Measurements from ENCODE around the gene COX14.
"Not testable (repeated sequence)": the region's sequence is repeated elsewhere in the genome, so short reads cannot be mapped to it uniquely, and the experiment has no call there.

Gene COX14

DNA sequence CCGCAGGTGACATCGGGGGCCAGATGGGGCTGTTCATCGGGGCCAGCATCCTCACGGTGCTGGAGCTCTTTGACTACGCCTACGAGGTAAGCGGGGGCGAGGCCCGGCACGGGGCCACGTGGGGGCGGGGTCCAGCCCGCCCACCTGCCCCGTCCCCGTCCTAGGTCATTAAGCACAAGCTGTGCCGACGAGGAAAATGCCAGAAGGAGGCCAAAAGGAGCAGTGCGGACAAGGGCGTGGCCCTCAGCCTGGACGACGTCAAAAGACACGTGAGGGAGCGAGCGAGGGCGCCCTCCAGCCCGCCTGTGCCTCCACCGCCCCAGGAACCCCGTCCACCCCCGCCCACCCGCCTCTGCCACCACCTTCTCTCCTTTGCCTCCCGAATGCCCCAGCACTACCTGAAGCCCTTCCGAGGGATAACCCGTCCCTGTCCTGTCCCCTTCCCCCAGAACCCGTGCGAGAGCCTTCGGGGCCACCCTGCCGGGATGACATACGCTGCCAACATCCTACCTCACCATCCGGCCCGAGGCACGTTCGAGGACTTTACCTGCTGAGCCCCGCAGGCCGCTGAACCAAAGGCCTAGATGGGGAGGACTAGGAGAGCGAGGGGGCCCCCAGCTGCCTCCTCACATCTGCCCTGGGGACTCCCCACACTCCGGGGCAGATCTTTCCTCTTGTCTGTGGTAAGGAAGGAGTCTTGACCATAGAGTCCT lies 30.8 kb upstream of the COX14 start:
- ChIA-PET POLR2A (interaction anchor here (0.6 kb wide), 1 partner anchor 36 kb away, joined by 3 read pairs; no protein-coding TSS in a partner anchor), CTCF (interaction anchor here (0.9 to 12.4 kb wide), 4 partner anchors 10 to 114 kb away, joined by 3 to 244 read pairs (median 7); partner anchors contain the start of gene COX14)
- H3K4me3 ChIP-seq (ENCODE audit: low read depth, low read length): no peak overlapping the region
- DNase-seq (ENCODE audit: low read depth, low spot score): no peak
- TF ChIP-seq, protein P1, sequence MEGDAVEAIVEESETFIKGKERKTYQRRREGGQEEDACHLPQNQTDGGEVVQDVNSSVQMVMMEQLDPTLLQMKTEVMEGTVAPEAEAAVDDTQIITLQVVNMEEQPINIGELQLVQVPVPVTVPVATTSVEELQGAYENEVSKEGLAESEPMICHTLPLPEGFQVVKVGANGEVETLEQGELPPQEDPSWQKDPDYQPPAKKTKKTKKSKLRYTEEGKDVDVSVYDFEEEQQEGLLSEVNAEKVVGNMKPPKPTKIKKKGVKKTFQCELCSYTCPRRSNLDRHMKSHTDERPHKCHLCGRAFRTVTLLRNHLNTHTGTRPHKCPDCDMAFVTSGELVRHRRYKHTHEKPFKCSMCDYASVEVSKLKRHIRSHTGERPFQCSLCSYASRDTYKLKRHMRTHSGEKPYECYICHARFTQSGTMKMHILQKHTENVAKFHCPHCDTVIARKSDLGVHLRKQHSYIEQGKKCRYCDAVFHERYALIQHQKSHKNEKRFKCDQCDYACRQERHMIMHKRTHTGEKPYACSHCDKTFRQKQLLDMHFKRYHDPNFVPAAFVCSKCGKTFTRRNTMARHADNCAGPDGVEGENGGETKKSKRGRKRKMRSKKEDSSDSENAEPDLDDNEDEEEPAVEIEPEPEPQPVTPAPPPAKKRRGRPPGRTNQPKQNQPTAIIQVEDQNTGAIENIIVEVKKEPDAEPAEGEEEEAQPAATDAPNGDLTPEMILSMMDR (IDR thresholded peaks at IDR 0.05; ENCODE audit: insufficient read depth, low read length, missing control alignments): no peak

DNA sequence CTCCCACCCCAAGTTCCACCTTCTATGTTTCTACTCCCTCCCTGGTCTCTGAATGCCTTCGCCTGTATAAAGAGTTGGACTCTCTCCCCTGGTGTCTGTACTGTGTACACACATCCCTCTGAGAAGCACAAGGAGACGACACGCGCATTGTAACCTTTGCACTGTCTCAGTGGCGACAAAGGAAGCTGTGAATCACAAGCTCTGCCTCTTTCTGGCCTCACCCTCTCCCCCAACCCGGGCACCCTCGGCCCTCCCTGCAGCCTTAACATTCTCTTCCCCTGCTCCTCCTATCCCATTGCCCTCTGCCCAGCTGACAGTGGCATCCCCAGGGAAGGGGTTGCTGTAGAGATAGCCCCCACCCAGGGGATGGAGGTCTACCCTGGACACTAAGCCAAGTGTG lies 29.4 kb upstream of the COX14 start:
- ChIA-PET CTCF (interaction anchor here (0.8 to 12.4 kb wide), 7 partner anchors 12 to 305 kb away, joined by 3 to 244 read pairs (median 5); partner anchors contain the start of gene COX14), POLR2A (no interaction called here)
- DNase-seq (ENCODE audit: low read depth, low spot score): no peak
- no peak overlapping the region for H3K4me3 ChIP-seq (ENCODE audit: low read depth, low read length)
- TF ChIP-seq, protein P1 (IDR thresholded peaks at IDR 0.05; ENCODE audit: insufficient read depth, low read length, missing control alignments): no peak

DNA sequence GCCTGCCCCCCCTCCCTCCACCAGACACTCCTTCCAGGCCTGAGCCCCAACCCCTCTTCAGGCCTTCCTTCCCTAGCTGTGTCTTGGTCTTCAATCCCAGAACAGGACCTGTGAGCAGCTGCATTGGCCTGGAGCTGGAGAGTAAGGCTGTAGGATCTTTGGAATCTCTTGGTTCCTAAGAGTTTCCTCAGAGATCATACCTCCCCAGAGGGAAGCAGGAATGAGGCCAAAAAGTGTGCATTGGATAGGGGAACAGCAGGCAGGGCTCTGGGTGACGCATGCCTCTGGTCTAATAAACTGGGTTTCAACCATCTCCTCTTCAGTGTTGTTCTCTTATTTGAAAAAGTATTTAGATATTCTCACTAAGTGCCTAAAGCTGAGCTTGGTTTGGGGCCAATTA lies 28.7 kb upstream of the COX14 start:
- H3K4me3 ChIP-seq (ENCODE audit: low read depth, low read length): no peak overlapping the region
- ChIA-PET CTCF (interaction anchor here (0.7 to 12.4 kb wide), 9 partner anchors 12 to 306 kb away, joined by 3 to 244 read pairs (median 5); partner anchors contain the start of genes AQP6, COX14 and GPD1), POLR2A (no interaction called here)
- no peak for DNase-seq (ENCODE audit: low read depth, low spot score)
- TF ChIP-seq, protein P1 (IDR thresholded peaks at IDR 0.05; ENCODE audit: insufficient read depth, low read length, missing control alignments): no peak

DNA sequence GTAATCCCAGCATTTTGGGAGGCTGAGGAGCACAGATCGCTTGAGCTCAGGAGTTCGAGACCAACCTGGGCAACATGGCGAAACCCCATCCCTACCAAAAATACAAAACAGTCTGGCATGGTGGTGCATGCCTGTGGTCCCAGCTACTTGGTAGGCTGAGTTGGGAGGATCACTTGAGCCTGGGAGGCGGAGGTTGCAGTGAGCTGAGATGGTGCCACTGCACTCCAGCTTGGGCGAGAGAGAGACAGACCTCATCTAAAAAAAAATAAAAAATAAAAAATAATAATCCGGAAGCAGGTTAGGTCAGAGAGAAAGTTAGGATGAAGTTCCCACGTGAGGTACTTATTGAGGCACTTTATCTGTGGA lies 27.6 kb upstream of the COX14 start:
- ChIA-PET CTCF (interaction anchor here (0.8 to 12.4 kb wide), 19 partner anchors 12 to 615 kb away, joined by 3 to 244 read pairs (median 6); partner anchors contain the start of genes AQP6, COX14 and GPD1), POLR2A (interaction anchor here (0.6 to 1.5 kb wide), 8 partner anchors 15 to 205 kb away, joined by 3 to 9 read pairs (median 4); partner anchors contain the start of genes CERS5 and COX14)
- DNase-seq (ENCODE audit: low read depth, low spot score): not testable (repeated sequence)
- H3K4me3 ChIP-seq (ENCODE audit: low read depth, low read length): peak overlapping the region; percentile 84

DNA sequence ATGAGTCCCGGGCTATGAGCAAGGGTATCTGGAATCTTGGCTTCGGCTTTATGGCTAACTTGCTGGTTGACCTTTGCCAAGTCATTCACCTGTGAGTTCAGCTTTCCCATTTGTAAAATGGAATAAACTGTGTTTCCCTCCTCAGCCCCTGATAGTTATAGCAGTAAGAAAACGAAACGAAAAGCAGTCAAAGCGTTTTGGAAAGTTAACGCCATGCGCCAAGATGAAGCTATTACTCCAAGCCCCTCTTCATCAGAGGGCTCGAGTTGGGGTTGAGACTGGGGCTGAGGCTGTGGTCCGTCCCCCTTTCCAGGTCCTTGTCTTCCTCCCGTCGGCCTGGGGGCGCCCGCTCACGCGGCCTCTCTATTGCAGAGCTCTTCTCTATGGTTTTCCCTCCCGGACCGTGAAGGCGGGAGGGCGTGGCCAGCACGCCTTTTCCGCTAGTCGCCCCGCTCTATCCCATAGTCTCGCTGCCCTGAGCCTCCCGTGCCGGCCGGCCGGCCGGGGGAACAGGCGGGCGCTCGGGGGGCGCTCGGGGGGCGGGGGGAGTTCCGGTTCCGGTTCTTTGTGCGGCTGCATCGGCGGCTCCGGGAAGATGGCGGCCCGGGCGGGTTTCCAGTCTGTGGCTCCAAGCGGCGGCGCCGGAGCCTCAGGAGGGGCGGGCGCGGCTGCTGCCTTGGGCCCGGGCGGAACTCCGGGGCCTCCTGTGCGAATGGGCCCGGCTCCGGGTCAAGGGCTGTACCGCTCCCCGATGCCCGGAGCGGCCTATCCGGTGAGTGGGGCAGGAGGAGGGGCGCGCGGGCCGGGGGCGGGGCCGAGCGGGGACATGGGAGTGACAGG lies 27.0 kb upstream of the COX14 start, which contains the start of gene SMARCD1:
SMARCD1 (plus strand) TSS at position 568 of the 840 bp plus-strand sequence; CDS start at position 596, 28 bp downstream.
- peak within 1 kb of the TSS; percentile 84 for H3K4me3 ChIP-seq (ENCODE audit: low read depth, low read length)
- CTCF ChIA-PET: interaction anchor here (0.8 to 12.4 kb wide), 20 partner anchors 11 to 614 kb away, joined by 3 to 244 read pairs (median 6); partner anchors contain the start of genes AQP6, COX14 and GPD1
- POLR2A ChIA-PET: interaction anchor here (0.6 to 1.5 kb wide), 9 partner anchors 14 to 218 kb away, joined by 3 to 9 read pairs (median 3); partner anchors contain the start of genes CERS5 and COX14
- no peak for DNase-seq (ENCODE audit: low read depth, low spot score)
- TF ChIP-seq, protein P1 (IDR thresholded peaks at IDR 0.05; ENCODE audit: insufficient read depth, low read length, missing control alignments): peak; percentile 72

DNA sequence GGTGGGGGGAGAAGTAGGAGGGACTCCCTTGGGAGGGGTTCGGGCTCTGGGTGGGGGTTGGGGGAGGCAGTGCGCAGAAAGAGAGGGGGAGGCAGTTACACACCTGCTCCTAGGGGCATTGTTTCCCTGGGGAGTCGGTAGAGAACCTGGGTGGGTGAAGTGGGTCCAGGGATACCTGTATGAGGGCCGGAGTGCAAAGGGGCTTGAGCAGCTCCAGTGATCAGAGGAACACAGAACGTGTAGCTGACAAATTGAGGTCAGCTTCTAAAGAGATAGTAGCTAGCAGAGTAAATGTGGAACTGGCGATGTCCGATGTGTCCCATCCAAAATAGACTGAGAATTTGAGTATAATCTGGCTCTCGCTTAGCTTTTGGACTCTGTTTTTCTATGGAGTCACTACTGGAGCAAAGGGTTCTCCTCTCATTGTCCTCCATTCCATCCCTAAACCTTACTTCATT lies 26.4 kb upstream of the COX14 start:
- POLR2A ChIA-PET: interaction anchor here (0.8 to 1.5 kb wide), 6 partner anchors 25 to 217 kb away, joined by 3 to 9 read pairs (median 4); partner anchors contain the start of genes CERS5 and COX14
- DNase-seq (ENCODE audit: low read depth, low spot score): no peak
- CTCF ChIA-PET: interaction anchor here (1.0 to 12.4 kb wide), 17 partner anchors 10 to 230 kb away, joined by 3 to 244 read pairs (median 7); partner anchors contain the start of genes AQP6, COX14 and GPD1

More for the DNA sequence above, 26.4 kb upstream of the COX14 start:
- TF ChIP-seq, protein P1 (IDR thresholded peaks at IDR 0.05; ENCODE audit: insufficient read depth, low read length, missing control alignments): no peak
- H3K4me3 ChIP-seq (ENCODE audit: low read depth, low read length): peak overlapping the region; percentile 84

Measured in AG04449 (cell line).